ENCODE results near the gene ARHGAP26.

DNA sequence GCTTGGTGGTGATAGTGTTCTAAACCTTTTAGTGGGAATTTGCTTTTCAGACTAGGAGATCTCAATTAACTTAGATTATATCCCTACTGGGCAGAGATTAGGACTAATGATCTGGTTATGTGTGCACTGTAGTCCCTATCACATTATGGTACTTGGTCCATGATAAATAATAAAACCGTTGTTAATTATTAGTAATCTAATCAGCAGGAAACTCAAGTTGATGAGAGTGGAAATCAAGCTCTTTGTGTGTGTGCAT, 262.3 kb downstream of the ARHGAP26 start:
- TF ChIP-seq JUND (IDR thresholded peaks at IDR 0.05) = no peak
- TF ChIP-seq, protein P1, sequence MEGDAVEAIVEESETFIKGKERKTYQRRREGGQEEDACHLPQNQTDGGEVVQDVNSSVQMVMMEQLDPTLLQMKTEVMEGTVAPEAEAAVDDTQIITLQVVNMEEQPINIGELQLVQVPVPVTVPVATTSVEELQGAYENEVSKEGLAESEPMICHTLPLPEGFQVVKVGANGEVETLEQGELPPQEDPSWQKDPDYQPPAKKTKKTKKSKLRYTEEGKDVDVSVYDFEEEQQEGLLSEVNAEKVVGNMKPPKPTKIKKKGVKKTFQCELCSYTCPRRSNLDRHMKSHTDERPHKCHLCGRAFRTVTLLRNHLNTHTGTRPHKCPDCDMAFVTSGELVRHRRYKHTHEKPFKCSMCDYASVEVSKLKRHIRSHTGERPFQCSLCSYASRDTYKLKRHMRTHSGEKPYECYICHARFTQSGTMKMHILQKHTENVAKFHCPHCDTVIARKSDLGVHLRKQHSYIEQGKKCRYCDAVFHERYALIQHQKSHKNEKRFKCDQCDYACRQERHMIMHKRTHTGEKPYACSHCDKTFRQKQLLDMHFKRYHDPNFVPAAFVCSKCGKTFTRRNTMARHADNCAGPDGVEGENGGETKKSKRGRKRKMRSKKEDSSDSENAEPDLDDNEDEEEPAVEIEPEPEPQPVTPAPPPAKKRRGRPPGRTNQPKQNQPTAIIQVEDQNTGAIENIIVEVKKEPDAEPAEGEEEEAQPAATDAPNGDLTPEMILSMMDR (IDR thresholded peaks at IDR 0.05; ENCODE audit: low read depth, low read length, missing input control) = no peak
- TF ChIP-seq, protein P2, sequence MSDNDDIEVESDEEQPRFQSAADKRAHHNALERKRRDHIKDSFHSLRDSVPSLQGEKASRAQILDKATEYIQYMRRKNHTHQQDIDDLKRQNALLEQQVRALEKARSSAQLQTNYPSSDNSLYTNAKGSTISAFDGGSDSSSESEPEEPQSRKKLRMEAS (IDR thresholded peaks at IDR 0.05) = no peak
- no peak for TF ChIP-seq SP1 (IDR thresholded peaks at IDR 0.05)
- TF ChIP-seq GABPA (IDR thresholded peaks at IDR 0.05 in 1 of 2, conservative IDR thresholded peaks at IDR 0.05 in 1 of 2) = no peak
- TF ChIP-seq RXRA (IDR thresholded peaks at IDR 0.05) = no peak

Data from liver (tissue), 3 donors.